ENCODE measurements around the gene TAF6. TPM values are rescaled to one million over a fixed set of nuclear protein-coding genes. Genes with fewer than 3 reads are reported as not detected.

TAF6 gene
- total and polyA plus RNA-seq, 2 donors (not counting 1 experiment from before 2014, with no cell fraction given): 16.2 to 41.5 TPM

DNA sequence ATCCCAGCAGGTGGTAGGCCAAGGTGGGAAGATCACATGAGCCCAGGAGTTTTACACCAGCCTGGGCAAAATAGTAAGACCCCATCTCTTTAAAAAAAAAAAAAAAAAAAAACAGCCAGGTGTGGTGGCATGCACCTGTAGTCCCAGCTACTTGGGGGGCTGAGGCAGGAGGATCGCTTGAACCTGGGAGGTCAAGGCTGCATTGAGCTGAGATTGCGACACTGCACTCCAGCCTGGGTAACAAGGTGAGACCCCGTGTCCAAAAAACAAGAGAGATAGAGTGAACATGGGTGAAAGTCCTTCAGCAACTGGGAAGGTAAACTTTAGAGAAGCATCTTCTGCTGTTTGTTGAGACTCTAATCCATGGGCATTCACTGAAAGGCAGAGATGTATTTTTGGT is 23.3 kb upstream of the TAF6 start:
- Histone ChIP-seq H3K9me3 (ENCODE audit: control insufficient read depth, insufficient read depth, low read depth, low read length) (no peaks in the 10 kb centered on the region), H3K4me2 (ENCODE audit: extremely low read depth, insufficient read depth, low read length) (no peak overlapping the region), H3K36me3 (ENCODE audit: control insufficient read depth, insufficient read depth, low read length) (no peaks in the 10 kb centered on the region), H3K27me3 (ENCODE audit: control insufficient read depth, insufficient read depth, low read length) (no peaks in the 10 kb centered on the region), H3K27ac (ENCODE audit: insufficient read depth, low read length) (no peak overlapping the region), H3K4me1 (ENCODE audit: control insufficient read depth, extremely low read depth, insufficient read depth, low read length) (no peaks in the 10 kb centered on the region), H4K20me1 (ENCODE audit: control insufficient read depth, extremely low read depth, insufficient read depth, low read length) (no peaks in the 10 kb centered on the region), H3K9ac (ENCODE audit: insufficient read depth, low read length) (no peak overlapping the region), H3K79me2 (ENCODE audit: control insufficient read depth, insufficient read depth, low read length) (no peaks in the 10 kb centered on the region), H3K4me3 (replicated peaks in 1 of 4; ENCODE audit: control extremely low read depth in 1 of 4, insufficient read depth in 1 of 4, low read depth in 3 of 4, low read length in 4 of 4) (no peak overlapping the region), H2AFZ (ENCODE audit: low read length) (no peak overlapping the region)
- no peak for DNase-seq (ENCODE audit: low read depth in 2 of 2)
- TF ChIP-seq, protein P1, sequence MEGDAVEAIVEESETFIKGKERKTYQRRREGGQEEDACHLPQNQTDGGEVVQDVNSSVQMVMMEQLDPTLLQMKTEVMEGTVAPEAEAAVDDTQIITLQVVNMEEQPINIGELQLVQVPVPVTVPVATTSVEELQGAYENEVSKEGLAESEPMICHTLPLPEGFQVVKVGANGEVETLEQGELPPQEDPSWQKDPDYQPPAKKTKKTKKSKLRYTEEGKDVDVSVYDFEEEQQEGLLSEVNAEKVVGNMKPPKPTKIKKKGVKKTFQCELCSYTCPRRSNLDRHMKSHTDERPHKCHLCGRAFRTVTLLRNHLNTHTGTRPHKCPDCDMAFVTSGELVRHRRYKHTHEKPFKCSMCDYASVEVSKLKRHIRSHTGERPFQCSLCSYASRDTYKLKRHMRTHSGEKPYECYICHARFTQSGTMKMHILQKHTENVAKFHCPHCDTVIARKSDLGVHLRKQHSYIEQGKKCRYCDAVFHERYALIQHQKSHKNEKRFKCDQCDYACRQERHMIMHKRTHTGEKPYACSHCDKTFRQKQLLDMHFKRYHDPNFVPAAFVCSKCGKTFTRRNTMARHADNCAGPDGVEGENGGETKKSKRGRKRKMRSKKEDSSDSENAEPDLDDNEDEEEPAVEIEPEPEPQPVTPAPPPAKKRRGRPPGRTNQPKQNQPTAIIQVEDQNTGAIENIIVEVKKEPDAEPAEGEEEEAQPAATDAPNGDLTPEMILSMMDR (conservative IDR thresholded peaks at IDR 0.05 in 1 of 2, IDR thresholded peaks at IDR 0.05 in 1 of 2; ENCODE audit: low read depth in 1 of 2, low read length in 2 of 2): no peak
- TF ChIP-seq EZH2 (IDR thresholded peaks at IDR 0.05; ENCODE audit: low read length, missing control alignments): no peak

DNA sequence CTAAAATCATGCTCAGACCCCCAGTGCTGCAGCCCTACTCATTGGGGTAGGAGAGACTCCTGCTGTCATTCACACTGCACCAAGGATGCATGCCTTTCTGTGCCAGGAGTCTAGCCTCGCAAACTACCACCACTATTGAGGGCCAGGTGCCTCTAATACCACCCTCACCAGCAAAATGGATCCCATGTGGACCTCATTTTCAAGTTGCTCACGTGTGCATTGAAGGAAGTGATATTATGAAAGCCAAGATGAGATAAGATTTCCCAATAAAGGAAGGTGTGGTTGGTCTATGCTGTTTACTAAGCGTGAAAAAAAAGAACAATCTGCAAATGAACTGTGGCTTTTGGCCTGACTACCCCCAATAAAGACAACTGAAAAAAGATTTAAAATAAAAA is 22.4 kb upstream of the TAF6 start:
- Histone ChIP-seq H3K4me2 (ENCODE audit: extremely low read depth, insufficient read depth, low read length) (no peak overlapping the region), H3K79me2 (ENCODE audit: control insufficient read depth, insufficient read depth, low read length) (no peaks in the 10 kb centered on the region), H3K27ac (ENCODE audit: insufficient read depth, low read length) (no peak overlapping the region), H3K27me3 (ENCODE audit: control insufficient read depth, insufficient read depth, low read length) (no peaks in the 10 kb centered on the region), H2AFZ (ENCODE audit: low read length) (no peak overlapping the region), H3K4me3 (replicated peaks in 1 of 4; ENCODE audit: control extremely low read depth in 1 of 4, insufficient read depth in 1 of 4, low read depth in 3 of 4, low read length in 4 of 4) (no peak overlapping the region), H3K4me1 (ENCODE audit: control insufficient read depth, extremely low read depth, insufficient read depth, low read length) (no peaks in the 10 kb centered on the region), H3K9ac (ENCODE audit: insufficient read depth, low read length) (no peak overlapping the region), H3K36me3 (ENCODE audit: control insufficient read depth, insufficient read depth, low read length) (no peaks in the 10 kb centered on the region), H4K20me1 (ENCODE audit: control insufficient read depth, extremely low read depth, insufficient read depth, low read length) (no peaks in the 10 kb centered on the region), H3K9me3 (ENCODE audit: control insufficient read depth, insufficient read depth, low read depth, low read length) (no peaks in the 10 kb centered on the region)
- DNase-seq (ENCODE audit: low read depth in 2 of 2): no peak
- TF ChIP-seq, protein P1 (conservative IDR thresholded peaks at IDR 0.05 in 1 of 2, IDR thresholded peaks at IDR 0.05 in 1 of 2; ENCODE audit: low read depth in 1 of 2, low read length in 2 of 2): no peak
- no peak for TF ChIP-seq EZH2 (IDR thresholded peaks at IDR 0.05; ENCODE audit: low read length, missing control alignments)

DNA sequence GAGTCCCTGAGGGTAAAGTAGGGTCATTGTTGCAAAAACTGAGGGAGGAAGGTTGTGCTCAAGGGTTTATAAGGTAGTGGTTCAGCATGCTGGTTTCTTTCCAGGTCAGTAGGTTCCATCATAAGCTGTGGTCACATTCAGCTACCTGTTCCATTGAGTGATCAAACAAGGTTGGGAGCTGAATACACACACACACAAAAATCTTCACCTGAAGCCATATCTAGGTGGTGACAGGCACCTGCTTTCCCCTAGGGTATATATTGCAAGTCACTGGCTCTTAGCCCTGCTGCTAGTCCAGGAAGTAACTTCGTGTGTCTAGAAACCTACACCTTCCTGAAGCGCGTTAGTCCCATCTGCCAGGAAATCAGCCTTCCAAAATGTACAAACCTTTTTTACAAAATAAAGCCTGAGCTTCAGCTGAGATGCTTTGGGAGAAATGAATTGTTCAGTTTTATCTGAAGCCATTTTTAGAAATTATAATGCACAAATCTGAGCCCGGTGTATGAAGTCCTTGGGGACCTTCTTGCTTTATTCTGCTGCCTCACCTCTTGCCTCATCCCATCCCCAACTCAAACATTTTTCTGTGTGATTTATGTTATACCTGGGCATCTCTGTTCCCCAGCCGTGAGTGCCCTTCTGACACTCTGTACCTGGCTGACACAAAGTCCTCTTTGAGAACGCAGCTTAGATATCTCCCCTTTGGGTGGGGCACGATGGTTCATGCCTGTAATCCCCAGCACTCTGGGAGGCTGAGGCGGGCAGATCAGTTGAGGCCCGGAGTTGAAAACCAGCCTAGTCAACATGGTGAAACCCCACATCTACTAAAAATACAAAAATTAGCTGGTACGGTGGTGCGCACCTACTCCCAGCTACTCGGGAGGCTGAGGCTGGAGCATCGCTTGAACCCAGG is 18.9 kb upstream of the TAF6 start:
- Histone ChIP-seq H3K4me2 (ENCODE audit: extremely low read depth, insufficient read depth, low read length) (no peak overlapping the region), H3K9me3 (ENCODE audit: control insufficient read depth, insufficient read depth, low read depth, low read length) (no peaks in the 10 kb centered on the region), H3K36me3 (ENCODE audit: control insufficient read depth, insufficient read depth, low read length) (no peaks in the 10 kb centered on the region), H3K9ac (ENCODE audit: insufficient read depth, low read length) (no peak overlapping the region), H2AFZ (ENCODE audit: low read length) (no peak overlapping the region), H4K20me1 (ENCODE audit: control insufficient read depth, extremely low read depth, insufficient read depth, low read length) (no peaks in the 10 kb centered on the region), H3K4me3 (replicated peaks in 1 of 4; ENCODE audit: control extremely low read depth in 1 of 4, insufficient read depth in 1 of 4, low read depth in 3 of 4, low read length in 4 of 4) (no peak overlapping the region), H3K79me2 (ENCODE audit: control insufficient read depth, insufficient read depth, low read length) (no peaks in the 10 kb centered on the region), H3K4me1 (ENCODE audit: control insufficient read depth, extremely low read depth, insufficient read depth, low read length) (no peaks in the 10 kb centered on the region), H3K27ac (ENCODE audit: insufficient read depth, low read length) (no peak overlapping the region), H3K27me3 (ENCODE audit: control insufficient read depth, insufficient read depth, low read length) (no peaks in the 10 kb centered on the region)
- TF ChIP-seq, protein P1 (conservative IDR thresholded peaks at IDR 0.05 in 1 of 2, IDR thresholded peaks at IDR 0.05 in 1 of 2; ENCODE audit: low read depth in 1 of 2, low read length in 2 of 2): no peak
- no peak for TF ChIP-seq EZH2 (IDR thresholded peaks at IDR 0.05; ENCODE audit: low read length, missing control alignments)
- DNase-seq (ENCODE audit: low read depth in 2 of 2): no peak
